Activated naive CD4-positive, alpha-beta T cell treated with anti-CD3 and anti-CD28 coated beads, Interleukin-2, amount 10 ng/mL, durations not matched to agents 7 days and 5 days (primary cell): Measurements from ENCODE around the gene ZNF335.

Source experiments
- CTCF ChIA-PET: fragments of 350-600 bp; sonication (Branson Sonifier 250); formaldehyde crosslinking; loops from one replicate; lab custom pipeline; 2021; ENCODE audit warnings: antibody characterized with exemption; lab: Charles Lee
- DNase-seq: peaks from one replicate; pipeline ENCODE4 v3.0.0-alpha.2; 2020
- H3K27ac Mint-ChIP-seq: one replicate; pipeline ENCODE4 v1.8.0; 2021; ENCODE audit warnings: mild to moderate bottlenecking, moderate library complexity, mixed read lengths
- H3K27me3 Mint-ChIP-seq: one replicate; pipeline ENCODE4 v1.8.0; 2021; ENCODE audit warnings: mild to moderate bottlenecking, mixed read lengths
- H3K36me3 Mint-ChIP-seq: one replicate; pipeline ENCODE4 v1.8.0; 2021; ENCODE audit warnings: mixed read lengths
- H3K4me1 Mint-ChIP-seq: one replicate; pipeline ENCODE4 v1.8.0; 2021; ENCODE audit warnings: mixed read lengths
- H3K4me3 Mint-ChIP-seq: one replicate; pipeline ENCODE4 v1.8.0; 2021; ENCODE audit warnings: mild to moderate bottlenecking, moderate library complexity, mixed read lengths
- H3K9me3 Mint-ChIP-seq: one replicate; pipeline ENCODE4 v1.8.0; 2021; ENCODE audit warnings: mixed read lengths

The ZNF335 gene

DNA sequence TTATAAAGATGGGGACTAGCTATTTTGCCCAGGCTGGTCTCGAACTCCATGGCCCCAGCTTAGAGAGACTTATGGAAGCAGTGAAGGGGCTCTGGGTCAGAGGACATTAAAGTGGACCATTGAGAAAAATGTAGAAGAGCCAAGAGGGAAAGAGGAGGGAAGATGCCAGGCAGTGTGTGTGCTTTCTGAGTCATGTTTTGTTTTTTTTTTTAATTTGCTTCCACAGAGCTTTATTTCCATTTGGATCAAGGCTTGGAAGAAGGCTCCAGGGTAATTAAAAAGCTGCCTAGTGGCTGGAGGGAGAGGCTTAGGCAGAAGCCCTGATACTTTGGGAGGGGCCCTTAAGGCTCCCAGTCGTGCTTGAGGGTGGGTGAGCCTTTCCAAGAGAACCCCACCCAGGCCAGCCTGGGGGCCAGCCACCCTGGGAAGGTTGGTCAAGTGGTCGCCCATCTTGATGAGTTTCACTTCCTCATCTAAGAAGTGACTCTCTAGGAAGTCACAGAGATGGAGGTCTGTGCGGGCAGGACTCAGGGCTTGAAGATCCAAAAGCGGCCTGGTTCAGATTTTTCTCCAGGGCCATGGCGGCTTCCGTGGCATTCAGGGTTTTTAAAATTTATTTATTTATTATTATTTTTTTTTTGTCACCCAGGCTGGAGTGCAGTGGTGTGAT lies 3.0 kb upstream of the ZNF335 start:
- peaks cover 5% of the 10 kb centered on the region for H3K36me3 Mint-ChIP-seq
- no peak for DNase-seq
- no peaks in the 10 kb centered on the region for H3K9me3 Mint-ChIP-seq
- H3K27ac Mint-ChIP-seq: no peak overlapping the region
- CTCF ChIA-PET: interaction anchor here (0.7 to 7.2 kb wide), 3 partner anchors 12 to 39 kb away, joined by 3 to 32 read pairs (median 3); no protein-coding TSS in a partner anchor
- no peak overlapping the region for H3K4me3 Mint-ChIP-seq
- peaks cover 29% of the 10 kb centered on the region for H3K27me3 Mint-ChIP-seq
- H3K4me1 Mint-ChIP-seq: peaks cover 16% of the 10 kb centered on the region

DNA sequence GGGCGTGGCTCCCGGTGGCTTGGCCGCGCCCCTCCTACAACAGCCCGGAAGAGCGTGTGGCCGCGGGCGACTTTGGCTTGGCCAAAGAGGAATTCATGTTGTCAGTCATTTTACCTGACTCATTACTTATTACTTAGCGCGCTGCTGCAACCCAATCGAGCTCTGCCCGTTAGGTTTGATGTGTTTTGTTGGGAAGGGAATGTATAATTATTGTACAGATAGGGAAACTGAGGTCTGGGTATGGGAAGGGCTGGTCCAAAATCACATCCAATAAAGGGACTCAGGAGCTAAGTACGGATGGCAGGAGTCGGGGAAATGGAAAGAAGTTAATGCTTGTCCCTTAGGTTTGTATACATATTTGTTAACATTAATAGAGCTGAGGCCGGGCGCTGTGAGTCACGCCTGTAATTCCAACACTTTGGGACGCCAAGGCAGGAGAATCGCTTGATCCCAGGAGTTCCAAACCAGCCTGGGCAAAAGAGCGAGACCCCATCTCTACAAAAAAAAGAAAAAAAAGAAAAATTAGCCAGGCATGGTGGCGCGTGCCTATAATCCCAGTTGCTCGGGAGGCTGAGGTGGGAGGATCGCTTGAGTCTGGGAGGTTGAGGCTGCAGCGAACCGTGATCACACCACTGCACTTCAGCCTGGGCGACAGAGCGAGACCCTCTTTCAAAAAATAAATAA lies 639 bp upstream of the ZNF335 start:
- Mint-ChIP-seq H3K27ac (peak overlapping the region; percentile 100), H3K27me3 (peaks cover 25% of the 10 kb centered on the region), H3K36me3 (peaks cover 10% of the 10 kb centered on the region), H3K4me3 (peak overlapping the region; percentile 87), H3K9me3 (no peaks in the 10 kb centered on the region), H3K4me1 (peaks cover 26% of the 10 kb centered on the region)
- peak; percentile 92 for DNase-seq
- CTCF ChIA-PET: interaction anchor here (0.8 to 7.2 kb wide), 3 partner anchors 14 to 599 kb away, joined by 3 to 32 read pairs (median 3); no protein-coding TSS in a partner anchor

- Mint-ChIP-seq H3K36me3 (peaks cover 16% of the 10 kb centered on the region), H3K27ac (peak overlapping the region; percentile 100), H3K27me3 (peaks cover 23% of the 10 kb centered on the region), H3K9me3 (no peaks in the 10 kb centered on the region), H3K4me1 (peaks cover 26% of the 10 kb centered on the region), H3K4me3 (peak overlapping the region; percentile 87)
- CTCF ChIA-PET: interaction anchor here (1.2 to 7.2 kb wide), 13 partner anchors 13 to 159 kb away, joined by 3 to 44 read pairs (median 9); partner anchors contain the start of gene UBE2C
- peak; percentile 72 for DNase-seq
These were observed 653 bp downstream of the ZNF335 start for GRCh38 chr20:45971425-45971674.

DNA sequence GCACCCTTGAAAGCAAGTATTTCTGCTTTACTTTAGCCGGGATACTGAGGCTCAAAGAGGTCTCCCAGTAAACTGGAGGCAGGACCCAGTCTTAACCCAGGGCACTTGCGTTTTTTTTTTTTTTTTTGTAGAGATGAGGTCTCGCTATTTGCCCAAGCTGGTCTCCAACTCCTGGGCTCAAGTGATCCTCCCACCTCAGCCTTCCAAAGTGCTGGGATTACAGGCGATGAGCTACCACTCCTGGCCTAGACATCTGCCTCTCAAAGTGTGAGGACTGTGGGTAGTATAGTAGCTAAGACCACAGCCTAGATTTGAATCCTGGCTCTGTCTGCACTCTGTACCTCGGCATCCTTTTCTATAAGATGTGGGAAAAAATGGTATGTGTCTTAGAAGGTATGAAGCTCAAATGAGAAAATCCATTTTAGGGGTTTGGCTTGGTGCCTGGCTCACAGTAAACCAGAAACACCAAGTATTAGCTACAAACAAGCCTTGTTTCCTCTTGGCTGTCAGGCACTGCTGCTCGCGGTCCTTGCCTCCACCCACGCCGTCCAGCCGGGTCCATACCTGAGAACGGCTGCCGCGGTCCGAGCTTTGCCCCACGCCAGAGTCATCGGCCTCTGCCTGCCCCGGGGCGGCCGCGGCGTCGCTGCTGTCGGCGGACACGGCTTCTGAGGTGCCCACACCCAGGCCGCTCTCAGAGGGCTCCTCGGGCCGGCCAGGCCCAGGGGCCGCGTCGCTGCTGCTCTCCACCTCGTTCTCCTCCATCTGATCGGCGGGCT lies 1.2 kb downstream of the ZNF335 start:
- H3K27me3 Mint-ChIP-seq: peaks cover 18% of the 10 kb centered on the region
- peak overlapping the region; percentile 100 for H3K27ac Mint-ChIP-seq
- H3K4me3 Mint-ChIP-seq: peak overlapping the region; percentile 87
- H3K4me1 Mint-ChIP-seq: peaks cover 26% of the 10 kb centered on the region
- no peak for DNase-seq
- CTCF ChIA-PET: interaction anchor here (0.8 to 7.2 kb wide), 30 partner anchors 10 to 172 kb away, joined by 3 to 44 read pairs (median 6); partner anchors contain the start of genes ACOT8, UBE2C and ZSWIM3
- H3K36me3 Mint-ChIP-seq: peaks cover 17% of the 10 kb centered on the region
- H3K9me3 Mint-ChIP-seq: no peaks in the 10 kb centered on the region

DNA sequence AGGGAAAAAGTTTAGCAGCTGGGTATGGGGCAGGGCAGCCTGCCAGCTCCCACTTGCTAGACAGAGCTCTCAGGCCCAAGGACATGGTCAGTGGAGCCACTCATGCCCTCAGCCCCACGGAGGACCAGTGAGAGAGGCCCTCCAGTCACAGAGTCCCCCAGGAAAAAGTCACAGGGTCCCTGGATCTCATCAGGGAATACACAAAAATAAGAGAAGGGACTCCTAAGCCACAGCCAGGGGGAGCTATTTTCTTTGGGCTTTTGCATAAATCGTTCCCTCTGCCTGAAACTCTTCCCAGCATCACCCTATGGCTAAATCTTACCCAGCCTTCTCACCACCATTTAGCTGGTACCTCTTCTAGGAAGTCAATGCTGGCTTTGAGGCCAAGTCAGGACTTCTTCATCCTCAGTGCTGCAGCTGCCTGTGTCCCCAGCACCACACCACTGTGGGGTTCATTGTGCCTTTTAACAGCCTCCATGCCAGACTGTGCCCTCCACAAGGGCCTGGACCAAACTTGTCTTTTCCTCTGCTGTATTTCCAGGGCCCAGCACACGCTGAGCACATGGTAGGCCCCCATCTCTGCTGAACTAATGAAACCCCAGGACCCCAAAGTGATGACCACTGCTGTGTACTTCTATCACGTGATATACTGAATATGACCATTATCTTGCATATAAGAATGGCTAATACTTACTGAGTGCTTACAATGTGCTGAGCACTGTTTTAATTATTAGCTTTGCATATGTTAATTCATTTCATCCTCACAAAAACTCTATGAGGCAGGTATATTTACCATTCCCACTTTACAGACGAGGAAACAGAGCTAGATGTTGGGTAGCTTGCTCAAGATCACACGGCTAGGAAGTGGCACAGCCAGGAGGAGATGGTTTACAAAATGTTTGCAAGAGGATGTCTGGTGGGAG lies 2.0 kb downstream of the ZNF335 start:
- H3K4me1 Mint-ChIP-seq: peaks cover 26% of the 10 kb centered on the region
- no peaks in the 10 kb centered on the region for H3K9me3 Mint-ChIP-seq
- peaks cover 24% of the 10 kb centered on the region for H3K36me3 Mint-ChIP-seq
- CTCF ChIA-PET: interaction anchor here (0.7 to 7.2 kb wide), 41 partner anchors 8 to 171 kb away, joined by 3 to 44 read pairs (median 5); partner anchors contain the start of genes ACOT8, MMP9, UBE2C and ZSWIM3
- peak overlapping the region; percentile 87 for H3K4me3 Mint-ChIP-seq
- H3K27ac Mint-ChIP-seq: peak overlapping the region; percentile 100
- peak; percentile 45 for DNase-seq
- H3K27me3 Mint-ChIP-seq: peaks cover 11% of the 10 kb centered on the region

DNA sequence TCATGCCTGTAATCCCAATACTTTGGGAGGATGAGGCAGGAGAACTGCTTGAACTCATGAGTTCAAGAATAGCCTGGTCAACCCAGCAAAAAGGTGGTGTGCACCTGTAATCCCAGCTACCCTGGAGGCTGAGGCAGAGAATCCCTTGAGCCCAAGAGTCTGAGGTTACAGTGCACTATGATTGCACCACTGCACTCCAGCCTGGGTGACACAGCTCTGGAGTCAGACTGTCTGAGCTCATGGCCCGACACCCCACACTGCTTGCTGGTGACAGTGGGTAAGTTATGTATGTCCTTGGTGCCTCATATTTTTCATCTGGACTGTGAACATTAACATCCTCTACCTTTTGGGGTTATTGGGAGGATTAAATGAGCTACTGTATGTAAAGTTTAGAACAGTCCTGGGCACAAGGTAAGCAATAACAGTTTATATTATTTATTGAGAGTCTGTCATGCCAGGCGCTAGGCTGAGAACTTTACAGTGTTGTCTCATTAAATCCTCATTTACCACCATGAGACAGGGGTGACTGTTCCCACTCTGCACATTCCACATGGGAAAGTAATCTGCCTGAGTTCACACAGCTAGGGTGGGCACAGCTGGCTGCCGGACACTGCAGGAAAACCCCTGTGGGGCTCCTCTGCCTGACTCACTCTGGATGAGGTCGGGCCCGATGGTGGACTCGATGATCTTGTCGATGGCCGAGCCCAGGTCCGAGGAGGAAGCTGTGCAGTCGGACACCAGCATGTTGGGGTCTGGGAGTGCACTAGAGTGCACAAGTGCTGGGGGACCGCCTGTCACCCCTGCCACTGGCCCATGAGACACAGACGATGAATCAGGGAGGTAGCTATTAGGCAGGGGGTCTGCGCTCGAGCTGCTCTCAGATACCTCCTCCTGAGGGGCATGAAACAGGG lies 2.9 kb downstream of the ZNF335 start:
- peak; percentile 20 for DNase-seq
- Mint-ChIP-seq H3K4me3 (no peak overlapping the region), H3K9me3 (no peaks in the 10 kb centered on the region), H3K36me3 (peaks cover 26% of the 10 kb centered on the region), H3K27me3 (peaks cover 6% of the 10 kb centered on the region), H3K4me1 (peaks cover 26% of the 10 kb centered on the region), H3K27ac (no peak overlapping the region)
- CTCF ChIA-PET: interaction anchor here (0.7 to 7.2 kb wide), 28 partner anchors 8 to 170 kb away, joined by 3 to 44 read pairs (median 6); partner anchors contain the start of genes MMP9 and UBE2C

DNA sequence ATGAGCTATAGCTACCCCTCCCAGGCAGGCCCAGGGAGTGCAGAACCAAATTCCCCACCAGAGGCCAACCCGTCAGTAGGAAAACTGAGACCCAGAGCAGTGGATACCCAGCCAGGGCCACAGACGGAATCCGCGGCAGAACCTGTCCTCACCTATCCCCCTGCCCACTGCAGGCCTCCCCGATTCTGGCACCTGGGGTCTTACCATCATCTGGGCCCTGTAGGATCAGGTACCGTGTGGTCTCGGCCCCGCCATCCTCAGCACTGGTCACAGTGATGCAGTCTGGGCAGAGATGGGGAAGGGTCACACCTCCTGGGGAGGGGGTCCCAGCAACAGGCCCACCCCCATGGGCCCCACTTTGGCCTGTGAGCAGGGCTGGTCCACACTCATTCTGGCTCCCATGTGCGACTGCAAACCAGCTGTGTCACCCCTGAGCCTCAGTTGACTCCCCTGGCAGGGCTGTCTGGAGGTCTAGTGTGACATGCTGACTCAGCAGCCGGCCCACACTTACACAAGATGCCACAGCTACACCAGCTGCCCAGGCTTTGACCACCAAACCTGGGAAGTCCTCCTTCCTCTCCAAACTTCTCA lies 3.8 kb downstream of the ZNF335 start:
- peaks cover 31% of the 10 kb centered on the region for H3K36me3 Mint-ChIP-seq

DNA sequence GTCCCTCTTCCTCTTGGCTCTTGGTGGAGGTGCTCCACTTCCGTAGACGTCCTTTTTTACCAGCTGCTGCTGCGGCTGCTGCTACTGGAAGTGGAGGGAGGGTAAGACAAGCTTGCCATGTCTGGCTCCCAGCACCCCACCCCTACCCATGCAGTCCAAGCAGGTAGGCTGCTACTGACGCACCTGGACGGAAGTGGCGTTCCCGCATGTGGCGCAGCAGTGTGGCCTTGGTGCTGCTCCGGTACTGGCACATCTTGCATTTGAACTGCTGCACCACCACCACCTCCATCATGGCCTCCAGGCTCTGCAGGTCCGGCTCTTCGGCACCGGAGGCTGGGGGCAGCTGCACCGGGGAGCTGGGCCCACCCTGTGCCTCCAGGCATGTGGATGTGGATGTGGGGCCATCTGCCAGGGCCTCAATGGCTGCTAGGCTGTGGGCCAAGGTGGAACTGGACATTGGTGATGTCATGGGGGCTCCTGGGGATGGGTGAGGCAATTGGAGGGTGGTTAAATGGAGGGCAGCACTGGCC lies 4.4 kb downstream of the ZNF335 start:
- no peak overlapping the region for H3K4me3 Mint-ChIP-seq
- CTCF ChIA-PET: interaction anchor here (4.5 kb wide), 1 partner anchor 9 kb away, joined by 22 read pairs; no protein-coding TSS in a partner anchor

More for the DNA sequence above, 3.8 kb downstream of the ZNF335 start:
- H3K9me3 Mint-ChIP-seq: no peaks in the 10 kb centered on the region
- CTCF ChIA-PET: interaction anchor here (0.7 to 7.2 kb wide), 13 partner anchors 9 to 169 kb away, joined by 4 to 44 read pairs (median 15); partner anchors contain the start of gene UBE2C
- peaks cover 6% of the 10 kb centered on the region for H3K27me3 Mint-ChIP-seq
- H3K27ac Mint-ChIP-seq: no peak overlapping the region
- no peak for DNase-seq
- no peak overlapping the region for H3K4me3 Mint-ChIP-seq
- peaks cover 25% of the 10 kb centered on the region for H3K4me1 Mint-ChIP-seq

GRCh38 chr20:45965169-45966002 lies 6.6 kb downstream of the ZNF335 start:
- CTCF ChIA-PET: interaction anchor here (0.8 to 3.9 kb wide), 6 partner anchors 27 to 166 kb away, joined by 3 to 21 read pairs (median 4); partner anchors contain the start of gene PCIF1
- Mint-ChIP-seq H3K27me3 (no peaks in the 10 kb centered on the region), H3K27ac (peak overlapping the region; percentile 67), H3K4me3 (no peak overlapping the region), H3K9me3 (no peaks in the 10 kb centered on the region), H3K36me3 (peaks cover 45% of the 10 kb centered on the region), H3K4me1 (peaks cover 13% of the 10 kb centered on the region)
- peak; percentile 5 for DNase-seq

More for the DNA sequence above, 4.4 kb downstream of the ZNF335 start:
- Mint-ChIP-seq H3K36me3 (peaks cover 35% of the 10 kb centered on the region), H3K9me3 (no peaks in the 10 kb centered on the region), H3K27me3 (peaks cover 6% of the 10 kb centered on the region), H3K27ac (no peak overlapping the region), H3K4me1 (peaks cover 21% of the 10 kb centered on the region)
- DNase-seq: no peak

- H3K27ac Mint-ChIP-seq: no peak overlapping the region
- CTCF ChIA-PET: interaction anchor here (2.5 to 3.9 kb wide), 2 partner anchors 140 to 165 kb away, joined by 12 to 21 read pairs; no protein-coding TSS in a partner anchor
- DNase-seq: no peak
- no peaks in the 10 kb centered on the region for H3K4me1 Mint-ChIP-seq
- H3K4me3 Mint-ChIP-seq: no peak overlapping the region
- H3K27me3 Mint-ChIP-seq: no peaks in the 10 kb centered on the region
- peaks cover 57% of the 10 kb centered on the region for H3K36me3 Mint-ChIP-seq
- H3K9me3 Mint-ChIP-seq: no peaks in the 10 kb centered on the region
These were observed 8.0 kb downstream of the ZNF335 start for GRCh38 chr20:45964006-45964400.
